ENCODE data around the gene LLGL1.

Gene LLGL1

GRCh38 chr17:18262641-18263040, 37.2 kb downstream of the LLGL1 start:
- Histone ChIP-seq H3K27ac (replicated peaks; ENCODE audit: low read length) (no peak overlapping the region), H3K36me3 (replicated peaks in 1 of 2; ENCODE audit: control insufficient read depth in 2 of 2, insufficient read depth in 2 of 2, low read length in 2 of 2) (peaks cover 18 to 28% of the 10 kb centered on the region in 2 donors), H3K4me2 (ENCODE audit: insufficient read depth, low read length, poor library complexity, severe bottlenecking) (no peak overlapping the region), H2AK5ac (ENCODE audit: low read depth, low read length) (no peak overlapping the region), H2BK120ac (ENCODE audit: low read depth, low read length) (no peak overlapping the region), H3K9me3 (replicated peaks in 1 of 2; ENCODE audit: control insufficient read depth in 2 of 2, insufficient read depth in 1 of 2, low read depth in 1 of 2, low read length in 2 of 2) (no peaks in the 10 kb centered on the region), H4K8ac (ENCODE audit: low read depth, low read length) (no peak overlapping the region), H3K14ac (ENCODE audit: low read length) (no peak overlapping the region), H2AFZ (ENCODE audit: low read length) (no peak overlapping the region), H3K4me1 (ENCODE audit: control insufficient read depth in 2 of 2, insufficient read depth in 1 of 2, low read depth in 1 of 2, low read length in 2 of 2) (peaks cover 9 to 18% of the 10 kb centered on the region in 2 donors), H4K91ac (ENCODE audit: low read depth, low read length, poor library complexity) (no peak overlapping the region), H3K18ac (ENCODE audit: low read length) (no peak overlapping the region), H3K9ac (ENCODE audit: low read depth, low read length, poor library complexity) (peak overlapping the region; percentile 63), H3K4me3 (ENCODE audit: low read length in 2 of 2) (no peak overlapping the region), H3K23ac (ENCODE audit: low read depth, low read length, poor library complexity) (peak overlapping the region; percentile 87), H2BK15ac (ENCODE audit: low read length) (peak overlapping the region; percentile 24), H2BK5ac (ENCODE audit: low read length) (no peak overlapping the region), H3K27me3 (ENCODE audit: control insufficient read depth in 3 of 3, insufficient read depth in 3 of 3, low read depth in 1 of 3, low read length in 3 of 3) (peaks cover 0 to 2% (median 0%) of the 10 kb centered on the region in 3 experiments), H3K79me1 (ENCODE audit: low read depth, low read length) (peaks cover 4% of the 10 kb centered on the region), H2BK12ac (ENCODE audit: low read length) (no peak overlapping the region), H3K4ac (ENCODE audit: low read length) (no peak overlapping the region)
- WGBS, 2 donors (ENCODE audit: extremely low coverage in 2 of 2, insufficient read length in 2 of 2, insufficient replicate concordance in 1 of 2), result no CpG with 5 or more reads among the region's 12 CpGs
- DNase-seq (ENCODE audit: low spot score), result no peak

- Histone ChIP-seq H3K36me3 (replicated peaks in 1 of 2; ENCODE audit: control insufficient read depth in 2 of 2, insufficient read depth in 2 of 2, low read length in 2 of 2) (peaks cover 18 to 28% of the 10 kb centered on the region in 2 donors), H3K4me3 (ENCODE audit: low read length in 2 of 2) (no peak overlapping the region), H3K79me1 (ENCODE audit: low read depth, low read length) (no peaks in the 10 kb centered on the region), H3K14ac (ENCODE audit: low read length) (peak overlapping the region; percentile 39), H3K9me3 (replicated peaks in 1 of 2; ENCODE audit: control insufficient read depth in 2 of 2, insufficient read depth in 1 of 2, low read depth in 1 of 2, low read length in 2 of 2) (no peaks in the 10 kb centered on the region), H2BK15ac (ENCODE audit: low read length) (no peak overlapping the region), H4K91ac (ENCODE audit: low read depth, low read length, poor library complexity) (no peak overlapping the region), H3K27me3 (ENCODE audit: control insufficient read depth in 3 of 3, insufficient read depth in 3 of 3, low read depth in 1 of 3, low read length in 3 of 3) (peaks cover 0 to 2% (median 0%) of the 10 kb centered on the region in 3 experiments), H3K23ac (ENCODE audit: low read depth, low read length, poor library complexity) (no peak overlapping the region), H2BK5ac (ENCODE audit: low read length) (peak overlapping the region; percentile 40), H3K27ac (replicated peaks; ENCODE audit: low read length) (no peak overlapping the region), H4K8ac (ENCODE audit: low read depth, low read length) (peak overlapping the region; percentile 24), H3K18ac (ENCODE audit: low read length) (peak overlapping the region; percentile 16), H3K4me1 (ENCODE audit: control insufficient read depth in 2 of 2, insufficient read depth in 1 of 2, low read depth in 1 of 2, low read length in 2 of 2) (peaks cover 18 to 20% of the 10 kb centered on the region in 2 donors), H3K4ac (ENCODE audit: low read length) (no peak overlapping the region), H2BK12ac (ENCODE audit: low read length) (no peak overlapping the region), H3K9ac (ENCODE audit: low read depth, low read length, poor library complexity) (no peak overlapping the region), H2AK5ac (ENCODE audit: low read depth, low read length) (no peak overlapping the region), H3K4me2 (ENCODE audit: insufficient read depth, low read length, poor library complexity, severe bottlenecking) (no peak overlapping the region), H2AFZ (ENCODE audit: low read length) (no peak overlapping the region), H2BK120ac (ENCODE audit: low read depth, low read length) (no peak overlapping the region)
- DNase-seq (ENCODE audit: low spot score), result no peak
- no CpG with 5 or more reads among the region's 50 CpGs for WGBS, 2 donors (ENCODE audit: extremely low coverage in 2 of 2, insufficient read length in 2 of 2, insufficient replicate concordance in 1 of 2)
These were observed 38.6 kb downstream of the LLGL1 start for GRCh38 chr17:18263885-18264682.

GRCh38 chr17:18267366-18267765, 41.9 kb downstream of the LLGL1 start:
- Histone ChIP-seq H2BK12ac (ENCODE audit: low read length) (no peak overlapping the region), H3K4me2 (ENCODE audit: insufficient read depth, low read length, poor library complexity, severe bottlenecking) (no peak overlapping the region), H4K8ac (ENCODE audit: low read depth, low read length) (no peak overlapping the region), H3K4ac (ENCODE audit: low read length) (no peak overlapping the region), H3K79me1 (ENCODE audit: low read depth, low read length) (no peaks in the 10 kb centered on the region), H3K27ac (replicated peaks; ENCODE audit: low read length) (no peak overlapping the region), H2BK15ac (ENCODE audit: low read length) (no peak overlapping the region), H2BK5ac (ENCODE audit: low read length) (no peak overlapping the region), H3K23ac (ENCODE audit: low read depth, low read length, poor library complexity) (no peak overlapping the region), H3K36me3 (replicated peaks in 1 of 2; ENCODE audit: control insufficient read depth in 2 of 2, insufficient read depth in 2 of 2, low read length in 2 of 2) (peaks cover 20 to 54% of the 10 kb centered on the region in 2 donors), H3K4me3 (ENCODE audit: low read length in 2 of 2) (peak overlapping the region in 1 of 2 donors; percentile 30), H2AFZ (ENCODE audit: low read length) (no peak overlapping the region), H3K14ac (ENCODE audit: low read length) (no peak overlapping the region), H3K4me1 (ENCODE audit: control insufficient read depth in 2 of 2, insufficient read depth in 1 of 2, low read depth in 1 of 2, low read length in 2 of 2) (peaks cover 7 to 11% of the 10 kb centered on the region in 2 donors), H3K9ac (ENCODE audit: low read depth, low read length, poor library complexity) (no peak overlapping the region), H2BK120ac (ENCODE audit: low read depth, low read length) (no peak overlapping the region), H3K27me3 (ENCODE audit: control insufficient read depth in 3 of 3, insufficient read depth in 3 of 3, low read depth in 1 of 3, low read length in 3 of 3) (peaks cover 0 to 2% (median 0%) of the 10 kb centered on the region in 3 experiments), H4K91ac (ENCODE audit: low read depth, low read length, poor library complexity) (no peak overlapping the region), H3K18ac (ENCODE audit: low read length) (no peak overlapping the region), H3K9me3 (replicated peaks in 1 of 2; ENCODE audit: control insufficient read depth in 2 of 2, insufficient read depth in 1 of 2, low read depth in 1 of 2, low read length in 2 of 2) (no peaks in the 10 kb centered on the region), H2AK5ac (ENCODE audit: low read depth, low read length) (no peak overlapping the region)
- WGBS, 2 donors (ENCODE audit: extremely low coverage in 2 of 2, insufficient read length in 2 of 2, insufficient replicate concordance in 1 of 2), result no CpG with 5 or more reads among the region's 10 CpGs
- DNase-seq (ENCODE audit: low spot score), result no peak

- no CpG with 5 or more reads among the region's 14 CpGs for WGBS, 2 donors (ENCODE audit: extremely low coverage in 2 of 2, insufficient read length in 2 of 2, insufficient replicate concordance in 1 of 2)
- H3K4me1 ChIP-seq (ENCODE audit: control insufficient read depth in 2 of 2, insufficient read depth in 1 of 2, low read depth in 1 of 2, low read length in 2 of 2), result peaks cover 7 to 11% of the 10 kb centered on the region in 2 donors
- no peak overlapping the region for H3K14ac ChIP-seq (ENCODE audit: low read length)
- no peak overlapping the region for H2BK15ac ChIP-seq (ENCODE audit: low read length)
- no peak for DNase-seq (ENCODE audit: low spot score)
- no peaks in the 10 kb centered on the region for H3K79me1 ChIP-seq (ENCODE audit: low read depth, low read length)
- no peak overlapping the region for H2BK120ac ChIP-seq (ENCODE audit: low read depth, low read length)
- H3K36me3 ChIP-seq (replicated peaks in 1 of 2; ENCODE audit: control insufficient read depth in 2 of 2, insufficient read depth in 2 of 2, low read length in 2 of 2), result peaks cover 21 to 55% of the 10 kb centered on the region in 2 donors
- H3K4ac ChIP-seq (ENCODE audit: low read length), result no peak overlapping the region
- H3K27me3 ChIP-seq (ENCODE audit: control insufficient read depth in 3 of 3, insufficient read depth in 3 of 3, low read depth in 1 of 3, low read length in 3 of 3), result no peaks in the 10 kb centered on the region
- peak overlapping the region; percentile 51 for H2AK5ac ChIP-seq (ENCODE audit: low read depth, low read length)
- H3K4me3 ChIP-seq (ENCODE audit: low read length in 2 of 2), result no peak overlapping the region
- H3K9me3 ChIP-seq (replicated peaks in 1 of 2; ENCODE audit: control insufficient read depth in 2 of 2, insufficient read depth in 1 of 2, low read depth in 1 of 2, low read length in 2 of 2), result no peaks in the 10 kb centered on the region
- no peak overlapping the region for H2BK12ac ChIP-seq (ENCODE audit: low read length)
- H2BK5ac ChIP-seq (ENCODE audit: low read length), result no peak overlapping the region
- H3K18ac ChIP-seq (ENCODE audit: low read length), result no peak overlapping the region
- no peak overlapping the region for H3K9ac ChIP-seq (ENCODE audit: low read depth, low read length, poor library complexity)
- no peak overlapping the region for H3K4me2 ChIP-seq (ENCODE audit: insufficient read depth, low read length, poor library complexity, severe bottlenecking)
- H3K23ac ChIP-seq (ENCODE audit: low read depth, low read length, poor library complexity), result peak overlapping the region; percentile 34
- no peak overlapping the region for H2AFZ ChIP-seq (ENCODE audit: low read length)
- peak overlapping the region; percentile 9 for H3K27ac ChIP-seq (replicated peaks; ENCODE audit: low read length)
- peak overlapping the region; percentile 12 for H4K91ac ChIP-seq (ENCODE audit: low read depth, low read length, poor library complexity)
- H4K8ac ChIP-seq (ENCODE audit: low read depth, low read length), result no peak overlapping the region
These were observed 42.7 kb downstream of the LLGL1 start for GRCh38 chr17:18267927-18268711.
